GM23338 (cell line): Measurements from ENCODE around the gene GPR32. TPM values are rescaled to one million over a fixed set of nuclear protein-coding genes. Genes with fewer than 3 reads are reported as not detected.

ENCODE experiments used
- ATAC-seq: fragments of 200-7000 bp; cut with Tn5 transposase; 3 replicates; pipeline ENCODE4 v1.9.1; 2020
- DNase-seq: peaks from one replicate; pipeline ENCODE4 v3.0.0-alpha.2; 2015; ENCODE audit warnings: low spot score
- H2AFZ ChIP-seq: fragments of 200-600 bp; sonication (generic); 2 replicates; pipeline ENCODE4 v1.8.0; 2016; ENCODE audit warnings: antibody characterized with exemption, mild to moderate bottlenecking, moderate library complexity
- H3F3A ChIP-seq: fragments of 200-600 bp; sonication (generic); replicated peaks from 2 replicates; pipeline ENCODE4 v1.8.0; 2017; ENCODE audit warnings: antibody characterized with exemption, mixed run types, low read depth
- H3K27ac ChIP-seq: fragments of 200-600 bp; sonication (generic); 2 replicates; pipeline ENCODE4 v1.6.1; 2016; ENCODE audit warnings: low read depth
- H3K27me3 ChIP-seq: fragments of 200-600 bp; sonication (generic); 2 replicates; pipeline ENCODE4 v1.8.0; 2016; ENCODE audit warnings: mild to moderate bottlenecking, mixed run types, moderate library complexity; ENCODE audit not compliant: insufficient read depth
- H3K36me3 ChIP-seq: fragments of 200-600 bp; sonication (generic); 2 replicates; pipeline ENCODE4 v1.8.0; 2016; ENCODE audit warnings: mild to moderate bottlenecking; ENCODE audit not compliant: insufficient read depth
- H3K4me1 ChIP-seq: fragments of 200-600 bp; sonication (generic); 2 replicates; pipeline ENCODE4 v1.8.0; 2016; ENCODE audit warnings: mild to moderate bottlenecking, moderate library complexity; ENCODE audit not compliant: insufficient read depth
- H3K4me2 ChIP-seq: fragments of 200-600 bp; sonication (generic); 2 replicates; pipeline ENCODE4 v1.7.1; 2017; ENCODE audit warnings: mixed run types
- H3K4me3 ChIP-seq: fragments of 200-600 bp; sonication (generic); 2 replicates; pipeline ENCODE4 v1.6.1; 2016; ENCODE audit warnings: mixed run types
- H3K79me2 ChIP-seq: fragments of 200-600 bp; sonication (generic); replicated peaks from 2 replicates; pipeline ENCODE4 v1.8.0; 2017; ENCODE audit warnings: mild to moderate bottlenecking; ENCODE audit not compliant: insufficient read depth
- H3K9me2 ChIP-seq: fragments of 200-600 bp; sonication (generic); 2 replicates; pipeline ENCODE4 v1.8.0; 2017; ENCODE audit not compliant: insufficient read depth
- H4K20me1 ChIP-seq: fragments of 200-600 bp; sonication (generic); replicated peaks from 2 replicates; pipeline ENCODE4 v1.8.0; 2017; ENCODE audit warnings: mild to moderate bottlenecking; ENCODE audit not compliant: insufficient read depth
- H3K27ac Mint-ChIP-seq: 2 replicates; pipeline ENCODE4 v1.8.0; 2020; ENCODE audit warnings: inconsistent platforms, mild to moderate bottlenecking, moderate library complexity, mixed read lengths
- H3K27me3 Mint-ChIP-seq: 3 replicates; pipeline ENCODE4 v1.8.0; 2022; ENCODE audit warnings: low read depth, mild to moderate bottlenecking, moderate library complexity, mixed read lengths, inconsistent platforms; ENCODE audit not compliant: insufficient read depth, poor library complexity
- H3K36me3 Mint-ChIP-seq: 3 replicates; pipeline ENCODE4 v1.8.0; 2021; ENCODE audit warnings: low read depth, mild to moderate bottlenecking, inconsistent platforms, moderate library complexity, mixed read lengths
- H3K4me1 Mint-ChIP-seq: 3 replicates; pipeline ENCODE4 v1.8.0; 2020; ENCODE audit warnings: mild to moderate bottlenecking, inconsistent platforms, mixed read lengths
- H3K4me3 Mint-ChIP-seq: 3 replicates; pipeline ENCODE4 v1.8.0; 2021; ENCODE audit warnings: moderate library complexity, mild to moderate bottlenecking, inconsistent platforms, mixed read lengths
- H3K9me3 Mint-ChIP-seq: 3 replicates; pipeline ENCODE4 v1.8.0; 2020; ENCODE audit warnings: moderate library complexity, mild to moderate bottlenecking, inconsistent platforms, mixed read lengths
- CREB1 ChIP-seq: fragments of 250-450 bp; sonication (Bioruptor Pico); IDR thresholded peaks from 2 replicates; pipeline ENCODE4 v1.5.0; 2020; ENCODE audit warnings: low read depth, mild to moderate bottlenecking, moderate library complexity
- EZH2 ChIP-seq: fragments of 200-600 bp; sonication (generic); IDR thresholded peaks from one replicate; pipeline ENCODE4 v1.8.0; 2017; ENCODE audit warnings: antibody characterized with exemption, mild to moderate bottlenecking, low read depth; ENCODE audit not compliant: unreplicated experiment
- EZH2phosphoT487 ChIP-seq: fragments of 200-600 bp; sonication (generic); IDR thresholded peaks from one replicate; pipeline ENCODE4 v1.8.1; 2018; ENCODE audit warnings: antibody characterized with exemption; ENCODE audit not compliant: unreplicated experiment
- JUNB ChIP-seq: IDR thresholded peaks from one replicate; pipeline ENCODE4 v1.6.1; 2016; ENCODE audit warnings: antibody characterized with exemption; ENCODE audit not compliant: unreplicated experiment
- NANOG ChIP-seq: IDR thresholded peaks from 2 replicates; pipeline ENCODE4 v1.6.1; 2016; ENCODE audit warnings: antibody characterized with exemption, borderline replicate concordance
- POLR2AphosphoS5 ChIP-seq: IDR thresholded peaks from 2 replicates; pipeline ENCODE4 v1.6.1; 2016; ENCODE audit warnings: antibody characterized with exemption, low read depth
- STAT1 ChIP-seq: IDR thresholded peaks from one replicate; pipeline ENCODE4 v1.6.1; 2016; ENCODE audit warnings: antibody characterized with exemption; ENCODE audit not compliant: unreplicated experiment
- ZNF114 ChIP-seq: fragments of 250-450 bp; sonication (Bioruptor Pico); IDR thresholded peaks from 2 replicates; pipeline ENCODE4 v1.5.0; 2020; ENCODE audit warnings: mild to moderate bottlenecking, moderate library complexity
- ZNF331 ChIP-seq: fragments of 250-450 bp; sonication (Bioruptor Pico); IDR thresholded peaks from 2 replicates; pipeline ENCODE4 v1.5.0; 2020; ENCODE audit warnings: low read depth, mild to moderate bottlenecking, moderate library complexity
- polyA plus RNA-seq: library from polyadenylated mRNA; unstranded; fragments of >200 nt; fragmentation: Nextera tagmentation; extraction: Ambion mirVana; gene quantifications from 2 replicates; pipeline ENCODE4 v1.2.1, GENCODE V29; 2016
- total RNA-seq: library from RNA; depleted of rRNA; stranded (reverse); fragments of >200 nt; shearing (Covaris generic); gene quantifications from 2 replicates; pipeline ENCODE4 v1.2.3, GENCODE V29; 2014
- TF ChIP-seq, protein P1 (sequence below), 2 experiments: fragments of 200-600 bp in 1 of 2; sonication (generic) in 1 of 2; conservative IDR thresholded peaks; 2 replicates each; pipeline versions ENCODE4 v1.5.1 to v1.6.1; 2016 to 2017; ENCODE audit warnings: antibody characterized with exemption in 2 of 2, low read depth in 2 of 2, mild to moderate bottlenecking in 2 of 2, moderate library complexity in 1 of 2
- TF ChIP-seq, protein P2 (sequence below): IDR thresholded peaks from one replicate; pipeline ENCODE4 v1.6.1; 2018; ENCODE audit warnings: antibody characterized with exemption; ENCODE audit not compliant: unreplicated experiment
- TF ChIP-seq, protein P3 (sequence below): fragments of 250-450 bp; sonication (Bioruptor Pico); IDR thresholded peaks from 2 replicates; pipeline ENCODE4 v1.5.0; 2020; ENCODE audit warnings: mild to moderate bottlenecking, moderate library complexity
- TF ChIP-seq, protein P4 (sequence below): IDR thresholded peaks from 2 replicates; pipeline ENCODE4 v1.6.1; 2016; ENCODE audit warnings: antibody characterized with exemption

The GPR32 gene
- total and polyA plus RNA-seq, 2 experiments from 2014 or later: not detected

DNA sequence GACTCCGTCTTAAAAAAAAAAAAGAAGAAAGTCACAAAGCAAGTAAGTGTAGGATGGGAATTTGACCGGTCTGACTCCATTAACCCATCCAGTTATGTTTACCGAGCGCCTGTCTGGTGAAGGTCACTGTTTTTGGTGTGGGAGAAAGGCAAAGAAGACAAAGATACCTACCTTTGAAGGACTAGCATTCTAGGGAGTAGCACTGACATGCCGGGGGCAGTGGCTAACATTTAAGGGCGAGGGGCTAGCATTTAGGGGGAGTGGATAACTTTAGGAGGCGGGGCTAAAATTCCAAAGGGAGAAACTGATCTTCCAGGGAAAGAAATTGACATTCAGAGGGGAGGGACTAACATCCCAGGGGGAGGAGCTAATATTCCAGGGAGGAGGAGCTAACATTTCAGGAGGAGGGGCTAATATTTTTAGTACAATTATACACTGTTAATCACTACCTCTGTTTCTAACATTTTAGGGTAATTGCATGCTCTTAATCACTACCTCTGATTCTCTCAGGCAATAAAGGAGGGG, 8.7 kb downstream of the GPR32 start:
- peaks cover 13% of the 10 kb centered on the region for H3K4me1 ChIP-seq
- H3K4me3 ChIP-seq: no peak overlapping the region
- DNase-seq: peak; percentile 77
- no peak for ATAC-seq
- H3K27ac Mint-ChIP-seq: no peak overlapping the region
- H4K20me1 ChIP-seq: no peaks in the 10 kb centered on the region
- H2AFZ ChIP-seq: no peak overlapping the region
- peaks cover 93% of the 10 kb centered on the region for H3K9me3 Mint-ChIP-seq
- no peaks in the 10 kb centered on the region for H3K36me3 ChIP-seq
- no peak for TF ChIP-seq ZNF114 (CRISPR knock-in tag)
- no peak for TF ChIP-seq JUNB
- TF ChIP-seq, protein P1, sequence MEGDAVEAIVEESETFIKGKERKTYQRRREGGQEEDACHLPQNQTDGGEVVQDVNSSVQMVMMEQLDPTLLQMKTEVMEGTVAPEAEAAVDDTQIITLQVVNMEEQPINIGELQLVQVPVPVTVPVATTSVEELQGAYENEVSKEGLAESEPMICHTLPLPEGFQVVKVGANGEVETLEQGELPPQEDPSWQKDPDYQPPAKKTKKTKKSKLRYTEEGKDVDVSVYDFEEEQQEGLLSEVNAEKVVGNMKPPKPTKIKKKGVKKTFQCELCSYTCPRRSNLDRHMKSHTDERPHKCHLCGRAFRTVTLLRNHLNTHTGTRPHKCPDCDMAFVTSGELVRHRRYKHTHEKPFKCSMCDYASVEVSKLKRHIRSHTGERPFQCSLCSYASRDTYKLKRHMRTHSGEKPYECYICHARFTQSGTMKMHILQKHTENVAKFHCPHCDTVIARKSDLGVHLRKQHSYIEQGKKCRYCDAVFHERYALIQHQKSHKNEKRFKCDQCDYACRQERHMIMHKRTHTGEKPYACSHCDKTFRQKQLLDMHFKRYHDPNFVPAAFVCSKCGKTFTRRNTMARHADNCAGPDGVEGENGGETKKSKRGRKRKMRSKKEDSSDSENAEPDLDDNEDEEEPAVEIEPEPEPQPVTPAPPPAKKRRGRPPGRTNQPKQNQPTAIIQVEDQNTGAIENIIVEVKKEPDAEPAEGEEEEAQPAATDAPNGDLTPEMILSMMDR (conservative IDR thresholded peaks at IDR 0.05; ENCODE audit: low read depth in 2 of 2): no peak
- TF ChIP-seq STAT1: no peak
- TF ChIP-seq, protein P2, sequence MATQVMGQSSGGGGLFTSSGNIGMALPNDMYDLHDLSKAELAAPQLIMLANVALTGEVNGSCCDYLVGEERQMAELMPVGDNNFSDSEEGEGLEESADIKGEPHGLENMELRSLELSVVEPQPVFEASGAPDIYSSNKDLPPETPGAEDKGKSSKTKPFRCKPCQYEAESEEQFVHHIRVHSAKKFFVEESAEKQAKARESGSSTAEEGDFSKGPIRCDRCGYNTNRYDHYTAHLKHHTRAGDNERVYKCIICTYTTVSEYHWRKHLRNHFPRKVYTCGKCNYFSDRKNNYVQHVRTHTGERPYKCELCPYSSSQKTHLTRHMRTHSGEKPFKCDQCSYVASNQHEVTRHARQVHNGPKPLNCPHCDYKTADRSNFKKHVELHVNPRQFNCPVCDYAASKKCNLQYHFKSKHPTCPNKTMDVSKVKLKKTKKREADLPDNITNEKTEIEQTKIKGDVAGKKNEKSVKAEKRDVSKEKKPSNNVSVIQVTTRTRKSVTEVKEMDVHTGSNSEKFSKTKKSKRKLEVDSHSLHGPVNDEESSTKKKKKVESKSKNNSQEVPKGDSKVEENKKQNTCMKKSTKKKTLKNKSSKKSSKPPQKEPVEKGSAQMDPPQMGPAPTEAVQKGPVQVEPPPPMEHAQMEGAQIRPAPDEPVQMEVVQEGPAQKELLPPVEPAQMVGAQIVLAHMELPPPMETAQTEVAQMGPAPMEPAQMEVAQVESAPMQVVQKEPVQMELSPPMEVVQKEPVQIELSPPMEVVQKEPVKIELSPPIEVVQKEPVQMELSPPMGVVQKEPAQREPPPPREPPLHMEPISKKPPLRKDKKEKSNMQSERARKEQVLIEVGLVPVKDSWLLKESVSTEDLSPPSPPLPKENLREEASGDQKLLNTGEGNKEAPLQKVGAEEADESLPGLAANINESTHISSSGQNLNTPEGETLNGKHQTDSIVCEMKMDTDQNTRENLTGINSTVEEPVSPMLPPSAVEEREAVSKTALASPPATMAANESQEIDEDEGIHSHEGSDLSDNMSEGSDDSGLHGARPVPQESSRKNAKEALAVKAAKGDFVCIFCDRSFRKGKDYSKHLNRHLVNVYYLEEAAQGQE: no peak
- TF ChIP-seq POLR2AphosphoS5: no peak
- no peak for TF ChIP-seq ZNF331 (CRISPR knock-in tag)
- no peak for TF ChIP-seq NANOG
- TF ChIP-seq, protein P3, sequence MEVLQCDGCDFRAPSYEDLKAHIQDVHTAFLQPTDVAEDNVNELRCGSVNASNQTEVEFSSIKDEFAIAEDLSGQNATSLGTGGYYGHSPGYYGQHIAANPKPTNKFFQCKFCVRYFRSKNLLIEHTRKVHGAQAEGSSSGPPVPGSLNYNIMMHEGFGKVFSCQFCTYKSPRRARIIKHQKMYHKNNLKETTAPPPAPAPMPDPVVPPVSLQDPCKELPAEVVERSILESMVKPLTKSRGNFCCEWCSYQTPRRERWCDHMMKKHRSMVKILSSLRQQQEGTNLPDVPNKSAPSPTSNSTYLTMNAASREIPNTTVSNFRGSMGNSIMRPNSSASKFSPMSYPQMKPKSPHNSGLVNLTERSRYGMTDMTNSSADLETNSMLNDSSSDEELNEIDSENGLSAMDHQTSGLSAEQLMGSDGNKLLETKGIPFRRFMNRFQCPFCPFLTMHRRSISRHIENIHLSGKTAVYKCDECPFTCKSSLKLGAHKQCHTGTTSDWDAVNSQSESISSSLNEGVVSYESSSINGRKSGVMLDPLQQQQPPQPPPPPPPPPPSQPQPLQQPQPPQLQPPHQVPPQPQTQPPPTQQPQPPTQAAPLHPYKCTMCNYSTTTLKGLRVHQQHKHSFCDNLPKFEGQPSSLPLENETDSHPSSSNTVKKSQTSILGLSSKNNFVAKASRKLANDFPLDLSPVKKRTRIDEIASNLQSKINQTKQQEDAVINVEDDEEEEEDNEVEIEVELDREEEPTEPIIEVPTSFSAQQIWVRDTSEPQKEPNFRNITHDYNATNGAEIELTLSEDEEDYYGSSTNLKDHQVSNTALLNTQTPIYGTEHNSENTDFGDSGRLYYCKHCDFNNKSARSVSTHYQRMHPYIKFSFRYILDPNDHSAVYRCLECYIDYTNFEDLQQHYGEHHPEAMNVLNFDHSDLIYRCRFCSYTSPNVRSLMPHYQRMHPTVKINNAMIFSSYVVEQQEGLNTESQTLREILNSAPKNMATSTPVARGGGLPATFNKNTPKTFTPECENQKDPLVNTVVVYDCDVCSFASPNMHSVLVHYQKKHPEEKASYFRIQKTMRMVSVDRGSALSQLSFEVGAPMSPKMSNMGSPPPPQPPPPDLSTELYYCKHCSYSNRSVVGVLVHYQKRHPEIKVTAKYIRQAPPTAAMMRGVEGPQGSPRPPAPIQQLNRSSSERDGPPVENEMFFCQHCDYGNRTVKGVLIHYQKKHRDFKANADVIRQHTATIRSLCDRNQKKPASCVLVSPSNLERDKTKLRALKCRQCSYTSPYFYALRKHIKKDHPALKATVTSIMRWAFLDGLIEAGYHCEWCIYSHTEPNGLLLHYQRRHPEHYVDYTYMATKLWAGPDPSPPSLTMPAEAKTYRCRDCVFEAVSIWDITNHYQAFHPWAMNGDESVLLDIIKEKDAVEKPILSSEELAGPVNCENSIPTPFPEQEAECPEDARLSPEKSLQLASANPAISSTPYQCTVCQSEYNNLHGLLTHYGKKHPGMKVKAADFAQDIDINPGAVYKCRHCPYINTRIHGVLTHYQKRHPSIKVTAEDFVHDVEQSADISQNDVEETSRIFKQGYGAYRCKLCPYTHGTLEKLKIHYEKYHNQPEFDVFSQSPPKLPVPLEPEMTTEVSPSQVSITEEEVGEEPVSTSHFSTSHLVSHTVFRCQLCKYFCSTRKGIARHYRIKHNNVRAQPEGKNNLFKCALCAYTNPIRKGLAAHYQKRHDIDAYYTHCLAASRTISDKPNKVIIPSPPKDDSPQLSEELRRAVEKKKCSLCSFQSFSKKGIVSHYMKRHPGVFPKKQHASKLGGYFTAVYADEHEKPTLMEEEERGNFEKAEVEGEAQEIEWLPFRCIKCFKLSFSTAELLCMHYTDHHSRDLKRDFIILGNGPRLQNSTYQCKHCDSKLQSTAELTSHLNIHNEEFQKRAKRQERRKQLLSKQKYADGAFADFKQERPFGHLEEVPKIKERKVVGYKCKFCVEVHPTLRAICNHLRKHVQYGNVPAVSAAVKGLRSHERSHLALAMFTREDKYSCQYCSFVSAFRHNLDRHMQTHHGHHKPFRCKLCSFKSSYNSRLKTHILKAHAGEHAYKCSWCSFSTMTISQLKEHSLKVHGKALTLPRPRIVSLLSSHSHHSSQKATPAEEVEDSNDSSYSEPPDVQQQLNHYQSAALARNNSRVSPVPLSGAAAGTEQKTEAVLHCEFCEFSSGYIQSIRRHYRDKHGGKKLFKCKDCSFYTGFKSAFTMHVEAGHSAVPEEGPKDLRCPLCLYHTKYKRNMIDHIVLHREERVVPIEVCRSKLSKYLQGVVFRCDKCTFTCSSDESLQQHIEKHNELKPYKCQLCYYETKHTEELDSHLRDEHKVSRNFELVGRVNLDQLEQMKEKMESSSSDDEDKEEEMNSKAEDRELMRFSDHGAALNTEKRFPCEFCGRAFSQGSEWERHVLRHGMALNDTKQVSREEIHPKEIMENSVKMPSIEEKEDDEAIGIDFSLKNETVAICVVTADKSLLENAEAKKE: no peak
- TF ChIP-seq EZH2: no peak
- TF ChIP-seq, protein P4, sequence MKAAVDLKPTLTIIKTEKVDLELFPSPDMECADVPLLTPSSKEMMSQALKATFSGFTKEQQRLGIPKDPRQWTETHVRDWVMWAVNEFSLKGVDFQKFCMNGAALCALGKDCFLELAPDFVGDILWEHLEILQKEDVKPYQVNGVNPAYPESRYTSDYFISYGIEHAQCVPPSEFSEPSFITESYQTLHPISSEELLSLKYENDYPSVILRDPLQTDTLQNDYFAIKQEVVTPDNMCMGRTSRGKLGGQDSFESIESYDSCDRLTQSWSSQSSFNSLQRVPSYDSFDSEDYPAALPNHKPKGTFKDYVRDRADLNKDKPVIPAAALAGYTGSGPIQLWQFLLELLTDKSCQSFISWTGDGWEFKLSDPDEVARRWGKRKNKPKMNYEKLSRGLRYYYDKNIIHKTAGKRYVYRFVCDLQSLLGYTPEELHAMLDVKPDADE: no peak
- no peak for TF ChIP-seq EZH2phosphoT487
- TF ChIP-seq CREB1 (CRISPR knock-in tag): no peak
- peaks cover 16% of the 10 kb centered on the region for H3K27me3 Mint-ChIP-seq
- no peak overlapping the region for H3K27ac ChIP-seq
- no peaks in the 10 kb centered on the region for H3K79me2 ChIP-seq
- H3K27me3 ChIP-seq: peaks cover 71% of the 10 kb centered on the region
- H3F3A ChIP-seq: peaks cover 4% of the 10 kb centered on the region
- H3K4me1 Mint-ChIP-seq: no peaks in the 10 kb centered on the region
- no peak overlapping the region for H3K4me3 Mint-ChIP-seq
- H3K36me3 Mint-ChIP-seq: peaks cover 34% of the 10 kb centered on the region
- H3K9me2 ChIP-seq: no peaks in the 10 kb centered on the region
- H3K4me2 ChIP-seq: no peak overlapping the region
